ENCODE measurements around the gene ADPRM. TPM values are rescaled to one million over a fixed set of nuclear protein-coding genes. Genes with fewer than 3 reads are reported as not detected.

The ADPRM gene
- polyA plus RNA-seq, 2 of the 4 experiments (the other 2 are of a cell fraction): 8.3 to 25.2 TPM

DNA sequence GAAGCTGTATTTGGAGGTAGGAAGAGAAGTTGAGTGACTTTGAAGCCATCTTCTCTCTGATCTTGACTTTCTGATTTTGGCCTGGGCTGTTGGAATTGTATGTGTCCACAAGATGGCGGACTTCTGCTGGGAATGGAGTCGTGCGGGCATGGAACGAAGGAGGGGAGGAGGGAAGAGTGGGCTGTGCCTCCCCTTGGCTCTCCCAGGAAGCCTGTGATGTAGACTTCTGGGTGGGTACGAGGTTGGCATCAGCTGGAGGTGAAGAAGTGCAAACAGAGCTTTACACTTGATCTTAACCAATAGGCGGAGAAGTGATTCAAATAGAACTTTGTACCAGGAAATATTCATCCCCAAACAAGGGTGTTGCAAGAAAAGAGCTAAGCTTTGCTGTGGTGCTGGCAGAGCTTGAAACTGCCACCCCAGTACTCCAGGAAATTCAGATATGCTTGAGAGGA is 39.8 kb downstream of the ADPRM start (continued):
- TF ChIP-seq, protein P1, sequence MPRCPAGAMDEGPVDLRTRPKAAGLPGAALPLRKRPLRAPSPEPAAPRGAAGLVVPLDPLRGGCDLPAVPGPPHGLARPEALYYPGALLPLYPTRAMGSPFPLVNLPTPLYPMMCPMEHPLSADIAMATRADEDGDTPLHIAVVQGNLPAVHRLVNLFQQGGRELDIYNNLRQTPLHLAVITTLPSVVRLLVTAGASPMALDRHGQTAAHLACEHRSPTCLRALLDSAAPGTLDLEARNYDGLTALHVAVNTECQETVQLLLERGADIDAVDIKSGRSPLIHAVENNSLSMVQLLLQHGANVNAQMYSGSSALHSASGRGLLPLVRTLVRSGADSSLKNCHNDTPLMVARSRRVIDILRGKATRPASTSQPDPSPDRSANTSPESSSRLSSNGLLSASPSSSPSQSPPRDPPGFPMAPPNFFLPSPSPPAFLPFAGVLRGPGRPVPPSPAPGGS (IDR thresholded peaks at IDR 0.05): no peak
- TF ChIP-seq MAFK (IDR thresholded peaks at IDR 0.05; ENCODE audit: partially characterized antibody) (no peak), KDM5A (IDR thresholded peaks at IDR 0.05) (no peak), RFX5 (IDR thresholded peaks at IDR 0.05) (no peak), NFE2L2 (conservative IDR thresholded peaks at IDR 0.05; ENCODE audit: low read length) (no peak), PHF8 (IDR thresholded peaks at IDR 0.05; ENCODE audit: borderline replicate concordance, low read depth) (no peak), NR3C1 (IDR thresholded peaks at IDR 0.05) (no peak), POLR2A (IDR thresholded peaks at IDR 0.05; ENCODE audit: low read length) (no peak), CEBPB (IDR thresholded peaks at IDR 0.05) (peak; percentile 42 to 60; a peak in 2 of 4 replicates), HEYL (CRISPR knock-in tag; IDR thresholded peaks at IDR 0.05) (no peak), CBX8 (IDR thresholded peaks at IDR 0.05) (no peak), TFCP2L1 (CRISPR knock-in tag; IDR thresholded peaks at IDR 0.05) (no peak)
- TF ChIP-seq, protein P2, sequence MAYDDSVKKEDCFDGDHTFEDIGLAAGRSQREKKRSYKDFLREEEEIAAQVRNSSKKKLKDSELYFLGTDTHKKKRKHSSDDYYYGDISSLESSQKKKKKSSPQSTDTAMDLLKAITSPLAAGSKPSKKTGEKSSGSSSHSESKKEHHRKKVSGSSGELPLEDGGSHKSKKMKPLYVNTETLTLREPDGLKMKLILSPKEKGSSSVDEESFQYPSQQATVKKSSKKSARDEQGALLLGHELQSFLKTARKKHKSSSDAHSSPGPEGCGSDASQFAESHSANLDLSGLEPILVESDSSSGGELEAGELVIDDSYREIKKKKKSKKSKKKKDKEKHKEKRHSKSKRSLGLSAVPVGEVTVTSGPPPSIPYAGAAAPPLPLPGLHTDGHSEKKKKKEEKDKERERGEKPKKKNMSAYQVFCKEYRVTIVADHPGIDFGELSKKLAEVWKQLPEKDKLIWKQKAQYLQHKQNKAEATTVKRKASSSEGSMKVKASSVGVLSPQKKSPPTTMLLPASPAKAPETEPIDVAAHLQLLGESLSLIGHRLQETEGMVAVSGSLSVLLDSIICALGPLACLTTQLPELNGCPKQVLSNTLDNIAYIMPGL (CRISPR knock-in tag; IDR thresholded peaks at IDR 0.05; ENCODE audit: borderline replicate concordance): no peak
- TF ChIP-seq, protein P3, sequence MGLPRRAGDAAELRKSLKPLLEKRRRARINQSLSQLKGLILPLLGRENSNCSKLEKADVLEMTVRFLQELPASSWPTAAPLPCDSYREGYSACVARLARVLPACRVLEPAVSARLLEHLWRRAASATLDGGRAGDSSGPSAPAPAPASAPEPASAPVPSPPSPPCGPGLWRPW (IDR thresholded peaks at IDR 0.05): no peak

DNA sequence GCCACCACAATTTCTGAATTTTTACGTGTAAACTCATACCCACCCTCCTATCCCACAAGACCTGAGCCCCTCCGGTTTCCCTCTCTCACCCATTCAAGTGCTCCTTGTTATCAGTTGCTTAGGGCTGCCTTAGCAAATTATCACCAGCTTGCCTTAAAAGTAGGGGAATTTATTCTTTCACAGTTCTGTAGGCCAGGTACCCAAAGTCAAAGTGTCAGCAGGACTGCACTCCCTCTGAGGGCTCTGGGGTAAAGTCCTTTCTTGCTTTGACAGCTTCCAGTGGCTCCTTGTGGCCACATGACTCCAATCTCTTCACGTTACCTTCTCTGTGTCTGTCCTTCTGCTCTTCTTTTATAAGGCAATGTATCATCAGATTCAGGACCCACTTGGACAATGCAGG is 40.3 kb downstream of the ADPRM start:
- Histone ChIP-seq H3K4me1 (peaks cover 18% of the 10 kb centered on the region), H3K9me3 (no peaks in the 10 kb centered on the region), H3K4me2 (peak overlapping the region; percentile 42), H3K4me3 (no peak overlapping the region), H3K27ac (peak overlapping the region; percentile 56 to 59)
- DNase-seq (ENCODE audit: low read depth in 1 of 2, low spot score in 1 of 2): no peak
- no peak for ATAC-seq
- WGBS (ENCODE audit: missing lambda C conversion rate): 45% methylated on average over 3 of the region's 3 CpGs
- no peak for FAIRE-seq
- no peak for TF ChIP-seq CBX8 (IDR thresholded peaks at IDR 0.05)
- TF ChIP-seq MAZ (IDR thresholded peaks at IDR 0.05; ENCODE audit: borderline replicate concordance, low read depth, low read length): no peak
- no peak for TF ChIP-seq RFX5 (IDR thresholded peaks at IDR 0.05)
- POLR2A ChIA-PET: interaction anchor here (1.3 kb wide), 1 partner anchor 1260 kb away, joined by 4 read pairs; the partner anchor contains the start of gene ZNF18
- CTCF ChIA-PET: interaction anchor here (0.7 to 4.9 kb wide), 49 partner anchors 10 to 1259 kb away, joined by 3 to 127 read pairs (median 5); partner anchors contain the start of genes PIRT and ZNF18

DNA sequence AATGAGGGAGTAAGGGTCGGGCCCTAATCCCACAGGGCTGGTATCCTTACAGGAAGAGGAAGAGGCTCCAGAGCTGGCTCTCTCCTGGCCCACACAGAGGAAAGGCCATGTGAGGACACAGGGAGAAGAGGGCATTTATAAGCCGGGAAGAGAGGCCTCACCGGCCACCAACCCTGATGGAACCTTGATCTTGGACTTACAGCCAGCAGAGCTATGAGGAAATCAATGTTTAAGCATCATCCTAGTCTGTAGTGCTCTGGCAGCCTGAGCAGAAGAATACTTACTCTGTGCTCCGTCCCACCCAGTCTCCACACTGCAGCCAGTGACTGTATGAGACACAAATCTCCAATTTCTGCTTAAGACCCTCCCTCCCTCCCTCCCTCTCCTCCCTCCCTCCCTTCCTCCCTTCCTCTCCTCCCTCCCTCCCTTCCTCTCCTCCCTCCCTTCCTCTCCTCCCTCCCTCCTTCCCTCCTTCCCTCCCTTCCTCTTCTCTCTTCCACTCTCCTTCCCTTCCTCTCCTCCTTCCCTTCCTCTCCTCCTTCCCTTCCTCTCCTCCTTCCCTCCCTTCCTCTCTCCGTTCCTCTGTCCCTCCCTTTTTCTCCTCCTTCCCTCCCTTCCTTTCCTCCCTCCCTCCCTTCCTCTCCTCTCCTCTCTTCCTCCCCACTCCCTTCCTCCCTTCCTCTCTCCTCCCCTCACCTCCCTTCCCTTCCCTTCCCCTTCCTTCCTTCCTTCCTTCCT is 41.3 kb downstream of the ADPRM start:
- no peak for DNase-seq (ENCODE audit: low read depth in 1 of 2, low spot score in 1 of 2)
- H3K27ac ChIP-seq: peak overlapping the region in 1 of 2 experiments; percentile 56; a peak in 2 of 6 replicates
- no peak overlapping the region for H3K4me2 ChIP-seq
- no peak for FAIRE-seq
- no peak for TF ChIP-seq BHLHE40 (IDR thresholded peaks at IDR 0.05; ENCODE audit: low read depth, low read length)
- TF ChIP-seq RARB (CRISPR knock-in tag; IDR thresholded peaks at IDR 0.05): no peak
- TF ChIP-seq, protein P4, sequence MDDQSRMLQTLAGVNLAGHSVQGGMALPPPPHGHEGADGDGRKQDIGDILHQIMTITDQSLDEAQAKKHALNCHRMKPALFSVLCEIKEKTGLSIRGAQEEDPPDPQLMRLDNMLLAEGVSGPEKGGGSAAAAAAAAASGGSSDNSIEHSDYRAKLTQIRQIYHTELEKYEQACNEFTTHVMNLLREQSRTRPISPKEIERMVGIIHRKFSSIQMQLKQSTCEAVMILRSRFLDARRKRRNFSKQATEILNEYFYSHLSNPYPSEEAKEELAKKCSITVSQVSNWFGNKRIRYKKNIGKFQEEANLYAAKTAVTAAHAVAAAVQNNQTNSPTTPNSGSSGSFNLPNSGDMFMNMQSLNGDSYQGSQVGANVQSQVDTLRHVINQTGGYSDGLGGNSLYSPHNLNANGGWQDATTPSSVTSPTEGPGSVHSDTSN (IDR thresholded peaks at IDR 0.05): no peak
- no peak for TF ChIP-seq ESRRA (IDR thresholded peaks at IDR 0.05; ENCODE audit: borderline replicate concordance, low read length)
- no peak for TF ChIP-seq EP300 (IDR thresholded peaks at IDR 0.05)
- no peak for TF ChIP-seq PHF8 (IDR thresholded peaks at IDR 0.05; ENCODE audit: borderline replicate concordance, low read depth)
- no peak for TF ChIP-seq POLR2A (IDR thresholded peaks at IDR 0.05; ENCODE audit: low read length)
- no peak for TF ChIP-seq HDAC2 (IDR thresholded peaks at IDR 0.05)
- TF ChIP-seq HEYL (CRISPR knock-in tag; IDR thresholded peaks at IDR 0.05): no peak
- no peak for TF ChIP-seq NPAS2 (CRISPR knock-in tag; IDR thresholded peaks at IDR 0.05; ENCODE audit: borderline replicate concordance)
- no peak for TF ChIP-seq CHD2 (IDR thresholded peaks at IDR 0.05; ENCODE audit: low read length, partially characterized antibody)
- TF ChIP-seq ZFP36 (IDR thresholded peaks at IDR 0.05; ENCODE audit: borderline replicate concordance, partially characterized antibody): no peak
- TF ChIP-seq, protein P5, sequence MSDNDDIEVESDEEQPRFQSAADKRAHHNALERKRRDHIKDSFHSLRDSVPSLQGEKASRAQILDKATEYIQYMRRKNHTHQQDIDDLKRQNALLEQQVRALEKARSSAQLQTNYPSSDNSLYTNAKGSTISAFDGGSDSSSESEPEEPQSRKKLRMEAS (IDR thresholded peaks at IDR 0.05): no peak
- TF ChIP-seq HOXA7 (CRISPR knock-in tag; IDR thresholded peaks at IDR 0.05): no peak
- TF ChIP-seq, protein P6, sequence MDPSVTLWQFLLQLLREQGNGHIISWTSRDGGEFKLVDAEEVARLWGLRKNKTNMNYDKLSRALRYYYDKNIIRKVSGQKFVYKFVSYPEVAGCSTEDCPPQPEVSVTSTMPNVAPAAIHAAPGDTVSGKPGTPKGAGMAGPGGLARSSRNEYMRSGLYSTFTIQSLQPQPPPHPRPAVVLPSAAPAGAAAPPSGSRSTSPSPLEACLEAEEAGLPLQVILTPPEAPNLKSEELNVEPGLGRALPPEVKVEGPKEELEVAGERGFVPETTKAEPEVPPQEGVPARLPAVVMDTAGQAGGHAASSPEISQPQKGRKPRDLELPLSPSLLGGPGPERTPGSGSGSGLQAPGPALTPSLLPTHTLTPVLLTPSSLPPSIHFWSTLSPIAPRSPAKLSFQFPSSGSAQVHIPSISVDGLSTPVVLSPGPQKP (IDR thresholded peaks at IDR 0.05; ENCODE audit: low read depth, low read length): no peak
- CTCF ChIA-PET: interaction anchor here (1.6 to 4.9 kb wide), 2 partner anchors 15 to 104 kb away, joined by 5 to 127 read pairs; no protein-coding TSS in a partner anchor
- peaks cover 21% of the 10 kb centered on the region for H3K4me1 ChIP-seq
- POLR2A ChIA-PET: no interaction called here
- ATAC-seq: no peak
- no peaks in the 10 kb centered on the region for H3K9me3 ChIP-seq
- no peak overlapping the region for H3K4me3 ChIP-seq
- 28% methylated on average over 4 of the region's 5 CpGs for WGBS (ENCODE audit: missing lambda C conversion rate)

Data from A549 (cell line).